CD14-positive monocyte (primary cell): ENCODE data around the gene CLIP4. TPM values are rescaled to one million over a fixed set of nuclear protein-coding genes. Genes with fewer than 3 reads are reported as not detected.

Source experiments
- DNase-seq, 3 donors: peaks; one replicate each; pipeline ENCODE4 v3.0.0-alpha.2; 2011 to 2022
- H2AFZ ChIP-seq: 2 replicates; pipeline ENCODE4 v1.6.0; 2012; ENCODE audit warnings: mild to moderate bottlenecking, low read depth, low read length, inconsistent platforms; ENCODE audit not compliant: insufficient read depth, poor library complexity, severe bottlenecking
- H3K27ac ChIP-seq, 2 donors: 1 replicate in 1 of 2; 2 replicates in 1 of 2; pipeline ENCODE4 v1.5.1; 2012 to 2013; ENCODE audit warnings: low read length in 2 of 2, control low read depth in 1 of 2, inconsistent platforms in 1 of 2, low read depth in 1 of 2, mild to moderate bottlenecking in 1 of 2
- H3K27me3 ChIP-seq, 2 donors: one replicate each; pipeline versions ENCODE4 v1.6.0 to v1.6.1; 2011 to 2013; ENCODE audit warnings: low read length in 2 of 2; ENCODE audit not compliant: control insufficient read depth in 2 of 2, insufficient read depth in 2 of 2
- H3K36me3 ChIP-seq, 2 donors: replicated peaks in 1 of 2; 1 replicate in 1 of 2; 2 replicates in 1 of 2; pipeline versions ENCODE4 v1.5.1 to v1.6.1; 2012 to 2013; ENCODE audit warnings: low read length in 2 of 2, control low read depth in 1 of 2, inconsistent platforms in 1 of 2, mild to moderate bottlenecking in 1 of 2; ENCODE audit not compliant: insufficient read depth in 2 of 2, control insufficient read depth in 1 of 2
- H3K4me1 ChIP-seq, 2 donors: 1 replicate in 1 of 2; 2 replicates in 1 of 2; pipeline versions ENCODE4 v1.5.1 to v1.6.1; 2012 to 2013; ENCODE audit warnings: low read length in 2 of 2, control low read depth in 1 of 2, inconsistent platforms in 1 of 2, mild to moderate bottlenecking in 1 of 2, moderate library complexity in 1 of 2; ENCODE audit not compliant: insufficient read depth in 2 of 2, control insufficient read depth in 1 of 2
- H3K4me2 ChIP-seq: replicated peaks from 2 replicates; pipeline ENCODE3; 2012; ENCODE audit warnings: low read length, moderate library complexity, mild to moderate bottlenecking; ENCODE audit not compliant: poor library complexity, severe bottlenecking; ENCODE audit errors: extremely low read depth
- H3K4me3 ChIP-seq, 3 experiments: fragments of 200-600 bp in 1 of 3; sonication (generic) in 1 of 3; replicated peaks in 1 of 3; 1 replicate in 2 of 3; 2 replicates in 1 of 3; pipeline ENCODE4 v1.5.1; 2011 to 2013; ENCODE audit warnings: low read length in 3 of 3, mild to moderate bottlenecking in 3 of 3, control low read depth in 2 of 3, low read depth in 2 of 3, inconsistent platforms in 1 of 3, moderate library complexity in 1 of 3
- H3K79me2 ChIP-seq: 2 replicates; pipeline ENCODE4 v1.6.0; 2012; ENCODE audit warnings: mild to moderate bottlenecking, control low read depth, inconsistent platforms, low read length, moderate library complexity; ENCODE audit not compliant: insufficient read depth
- H3K9ac ChIP-seq: 2 replicates; pipeline ENCODE4 v1.6.0; 2017; ENCODE audit warnings: low read length, mild to moderate bottlenecking; ENCODE audit not compliant: insufficient read depth, poor library complexity, severe bottlenecking
- H3K9me3 ChIP-seq, 2 donors: replicated peaks in 1 of 2; 1 replicate in 1 of 2; 2 replicates in 1 of 2; pipeline versions ENCODE4 v1.5.1 to v1.6.1; 2012 to 2013; ENCODE audit warnings: low read length in 2 of 2, control low read depth in 1 of 2; ENCODE audit not compliant: control insufficient read depth in 1 of 2, insufficient read depth in 1 of 2
- H4K20me1 ChIP-seq: 2 replicates; pipeline ENCODE4 v1.6.0; 2012; ENCODE audit warnings: mild to moderate bottlenecking, low read length, control low read depth, moderate library complexity; ENCODE audit not compliant: insufficient read depth
- H3K27ac Mint-ChIP-seq, 7 donors: one replicate each; pipeline ENCODE4 v1.8.0; 2020; ENCODE audit warnings: mild to moderate bottlenecking in 7 of 7, mixed read lengths in 7 of 7, moderate library complexity in 6 of 7, inconsistent platforms in 2 of 7
- H3K27me3 Mint-ChIP-seq, 3 donors: one replicate each; pipeline ENCODE4 v1.8.0; 2021 to 2022; ENCODE audit warnings: low read depth in 3 of 3, mild to moderate bottlenecking in 3 of 3, mixed read lengths in 3 of 3, moderate library complexity in 3 of 3, inconsistent platforms in 1 of 3
- H3K36me3 Mint-ChIP-seq, 2 donors: one replicate each; pipeline ENCODE4 v1.8.0; 2020; ENCODE audit warnings: mixed read lengths in 2 of 2, inconsistent platforms in 1 of 2, mild to moderate bottlenecking in 1 of 2
- H3K4me1 Mint-ChIP-seq: one replicate; pipeline ENCODE4 v1.8.0; 2020; ENCODE audit warnings: mild to moderate bottlenecking, mixed read lengths
- H3K4me3 Mint-ChIP-seq, 2 donors: one replicate each; pipeline ENCODE4 v1.8.0; 2020; ENCODE audit warnings: mild to moderate bottlenecking in 2 of 2, mixed read lengths in 2 of 2, moderate library complexity in 1 of 2
- H3K9me3 Mint-ChIP-seq, 7 donors: one replicate each; pipeline ENCODE4 v1.8.0; 2020 to 2022; ENCODE audit warnings: mixed read lengths in 7 of 7, mild to moderate bottlenecking in 6 of 7, moderate library complexity in 6 of 7, inconsistent platforms in 2 of 7
- CTCF ChIP-seq: fragments of 200-600 bp; IDR thresholded peaks from one replicate; pipeline ENCODE4 v1.8.0; 2022; ENCODE audit warnings: antibody characterized with exemption, mild to moderate bottlenecking
- WGBS: methylation state at CpG from one replicate; pipeline ENCODE4 v1.1.5; 2013; ENCODE audit warnings: missing lambda C conversion rate; ENCODE audit not compliant: insufficient coverage; 5-methylcytosine and 5-hydroxymethylcytosine counted together
- intact Hi-C, 2 donors: fragments of 100-400 bp; cut with micrococcal nuclease; formaldehyde crosslinking; loops; one replicate each; pipeline versions ENCODE4 v1.15.0 to v1.15.1; 2023
- polyA plus RNA-seq, 3 donors: library from polyadenylated mRNA; depleted of rRNA in 1 of 3; unstranded in 2 of 3; stranded (reverse) in 1 of 3; fragments of 300-500 nt in 2 of 3; fragments of >200 nt in 1 of 3; fragmentation: Illumina TruSeq in 2 of 3; gene quantifications; 1 replicate in 2 of 3; 2 replicates in 1 of 3; pipeline ENCODE4 v1.2.3, GENCODE V29; 2012 to 2021

Gene CLIP4
- polyA plus RNA-seq, 3 donors = 19.6 to 29.8 (median 21.7) TPM

GRCh38 chr2:29228947-29229346 is 113.7 kb downstream of the CLIP4 start:
- Mint-ChIP-seq H3K4me3 (no peak overlapping the region), H3K9me3 (no peaks in the 10 kb centered on the region), H3K27me3 (peaks cover 14 to 29% (median 25%) of the 10 kb centered on the region in 3 donors), H3K4me1 (peaks cover 6% of the 10 kb centered on the region), H3K27ac (no peak overlapping the region), H3K36me3 (no peaks in the 10 kb centered on the region)
- Histone ChIP-seq H3K36me3 (no peaks in the 10 kb centered on the region), H2AFZ (no peak overlapping the region), H3K79me2 (no peaks in the 10 kb centered on the region), H3K27ac (no peak overlapping the region), H3K9ac (no peak overlapping the region), H3K4me1 (peaks cover 6 to 8% of the 10 kb centered on the region in 2 donors), H4K20me1 (no peaks in the 10 kb centered on the region), H3K27me3 (peaks cover 0 to 18% of the 10 kb centered on the region in 2 donors), H3K4me3 (no peak overlapping the region), H3K9me3 (no peaks in the 10 kb centered on the region), H3K4me2 (no peak overlapping the region)
- DNase-seq = no peak
- TF ChIP-seq CTCF = no peak
- WGBS = 93% methylated on average over 6 of the region's 9 CpGs
- intact Hi-C loops = no loop called here

DNA sequence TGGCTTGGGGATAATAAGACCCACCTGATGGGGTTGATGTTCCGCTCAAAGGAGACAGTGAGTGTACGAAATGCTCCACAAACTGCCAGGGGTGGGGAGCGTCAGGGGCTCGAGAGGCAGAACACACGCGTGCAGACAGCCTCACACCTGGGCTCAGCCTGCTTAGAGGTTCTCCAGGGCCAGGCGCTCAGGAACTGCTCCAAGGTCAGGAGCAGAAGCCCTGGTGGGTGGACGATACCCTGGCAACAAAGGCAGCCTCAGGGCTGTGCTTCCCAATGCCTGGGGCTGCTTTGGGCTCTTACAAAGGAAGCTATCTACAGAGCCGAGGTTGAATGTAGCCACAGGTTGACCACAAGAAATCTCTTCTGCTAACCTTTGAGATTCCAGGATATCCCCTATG is 114.4 kb downstream of the CLIP4 start:
- Histone ChIP-seq H3K27ac (no peak overlapping the region), H3K27me3 (peaks cover 0 to 18% of the 10 kb centered on the region in 2 donors), H3K4me1 (peaks cover 0 to 2% of the 10 kb centered on the region in 2 donors), H3K9me3 (no peaks in the 10 kb centered on the region), H3K4me3 (no peak overlapping the region), H3K9ac (no peak overlapping the region), H3K4me2 (no peak overlapping the region), H3K36me3 (no peaks in the 10 kb centered on the region), H2AFZ (no peak overlapping the region), H4K20me1 (no peaks in the 10 kb centered on the region), H3K79me2 (no peaks in the 10 kb centered on the region)
- 86% methylated on average over 9 of the region's 9 CpGs for WGBS
- peaks cover 15 to 28% (median 25%) of the 10 kb centered on the region in 3 donors for H3K27me3 Mint-ChIP-seq
- no peak overlapping the region for H3K27ac Mint-ChIP-seq
- no peaks in the 10 kb centered on the region for H3K4me1 Mint-ChIP-seq
- TF ChIP-seq CTCF = no peak
- intact Hi-C loops = no loop called here
- H3K4me3 Mint-ChIP-seq = no peak overlapping the region
- H3K36me3 Mint-ChIP-seq = no peaks in the 10 kb centered on the region
- H3K9me3 Mint-ChIP-seq = no peaks in the 10 kb centered on the region
- DNase-seq = no peak
